SIG-M5 treated with dmso at 0.1 percent for 504 hours (cell line): ENCODE data around the gene LAT.
"Not testable (repeated sequence)": the region's sequence is repeated elsewhere in the genome, so short reads cannot be mapped to it uniquely, and the experiment has no call there.

Experiments used
- DNase-seq: peaks from one replicate; lab custom pipeline; 2025; ENCODE audit not compliant: unreplicated experiment; lab: John Stamatoyannopoulos, UW

LAT gene, protein sequence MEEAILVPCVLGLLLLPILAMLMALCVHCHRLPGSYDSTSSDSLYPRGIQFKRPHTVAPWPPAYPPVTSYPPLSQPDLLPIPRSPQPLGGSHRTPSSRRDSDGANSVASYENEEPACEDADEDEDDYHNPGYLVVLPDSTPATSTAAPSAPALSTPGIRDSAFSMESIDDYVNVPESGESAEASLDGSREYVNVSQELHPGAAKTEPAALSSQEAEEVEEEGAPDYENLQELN

GRCh38 chr16:28984619-28985135, at the start of gene LAT:
Gene LAT, plus strand, starts transcription at chr16:28985052. Its CDS starts 366 bp downstream, at chr16:28985418.
- DNase-seq, result no peak

GRCh38 chr16:28935346-28935745, 49.5 kb upstream of the LAT start:
- no peak for DNase-seq

DNA sequence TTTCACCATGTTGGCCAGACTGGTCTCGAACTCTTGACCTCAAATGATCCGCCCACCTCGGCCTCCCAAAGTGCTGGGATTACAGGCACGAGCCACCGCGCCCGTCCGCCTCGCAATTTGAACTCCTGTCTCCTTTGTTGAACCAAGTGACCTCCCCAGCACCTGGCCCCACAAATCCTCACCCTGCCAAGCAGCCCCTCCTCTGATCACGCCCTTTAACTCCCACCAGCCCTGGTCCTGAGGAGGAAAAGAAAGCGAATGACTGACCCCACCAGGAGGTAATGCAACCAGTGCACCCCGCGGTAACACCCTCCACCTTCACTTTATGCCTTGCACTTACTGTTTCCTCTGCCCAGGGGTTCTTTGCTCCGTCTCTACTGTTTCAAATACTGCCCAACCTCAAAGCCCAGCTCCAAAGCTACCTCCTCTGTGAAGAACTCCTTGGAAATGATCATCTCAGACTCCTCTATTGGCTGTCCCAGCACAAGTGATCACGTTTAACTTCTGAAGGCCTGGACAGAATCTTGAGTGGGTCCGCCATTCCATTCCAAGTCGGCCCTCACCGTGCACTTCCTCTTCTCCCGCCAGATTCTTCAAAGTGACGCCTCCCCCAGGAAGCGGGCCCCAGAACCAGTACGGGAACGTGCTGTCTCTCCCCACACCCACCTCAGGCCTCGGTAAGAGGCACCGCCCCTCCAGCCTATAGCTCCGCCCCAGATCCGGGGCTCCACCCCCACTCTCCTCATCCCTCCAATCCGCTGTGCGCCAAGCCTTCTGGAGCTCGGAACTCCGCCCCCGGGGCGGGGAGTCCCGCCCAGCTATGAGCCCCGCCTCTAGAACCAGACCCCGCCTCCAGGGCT, 48.7 kb upstream of the LAT start:
- peak; percentile 91 for DNase-seq

- DNase-seq, result no peak
These were observed 48.1 kb upstream of the LAT start for GRCh38 chr16:28936784-28937155.

GRCh38 chr16:28937222-28937876, 47.5 kb upstream of the LAT start:
- no peak for DNase-seq

DNA sequence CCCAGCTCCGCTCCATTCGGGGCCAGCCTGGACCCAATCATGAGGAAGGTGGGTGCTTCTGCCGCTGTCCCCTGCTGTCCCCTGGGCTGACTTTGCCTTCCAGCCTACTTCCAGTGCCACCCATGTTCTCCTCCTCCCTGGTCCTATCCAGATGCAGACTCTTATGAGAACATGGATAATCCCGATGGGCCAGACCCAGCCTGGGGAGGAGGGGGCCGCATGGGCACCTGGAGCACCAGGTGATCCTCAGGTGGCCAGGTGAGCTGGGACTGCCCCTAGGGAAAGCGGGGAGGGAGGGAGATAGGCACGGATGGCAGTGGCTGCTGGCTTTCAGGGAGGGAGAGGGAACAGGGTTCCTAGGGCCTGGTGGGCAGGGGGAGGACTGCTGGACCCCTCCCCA, 46.1 kb upstream of the LAT start:
- DNase-seq, result no peak

GRCh38 chr16:28939825-28940224, 45.0 kb upstream of the LAT start:
- DNase-seq, result not testable (repeated sequence)

DNA sequence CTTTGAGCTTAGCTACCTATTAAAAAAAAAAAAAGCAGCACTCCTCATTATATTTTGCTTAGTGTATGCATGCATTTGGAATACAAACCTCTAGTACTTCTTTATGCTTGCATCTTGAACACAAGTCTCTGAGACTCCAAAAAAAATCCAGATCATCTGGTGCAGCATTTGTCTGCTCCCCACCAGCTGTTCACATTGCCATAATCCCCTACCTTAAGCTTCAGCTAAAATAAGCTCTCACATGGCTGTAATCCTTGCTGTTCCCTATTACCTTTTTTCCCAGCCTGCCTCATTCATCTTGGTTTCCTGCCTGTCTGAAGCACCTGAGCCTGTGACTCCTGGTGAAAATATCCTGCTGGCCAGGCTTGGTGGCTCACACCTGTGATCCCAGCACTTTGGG, 41.6 kb upstream of the LAT start:
- no peak for DNase-seq

DNA sequence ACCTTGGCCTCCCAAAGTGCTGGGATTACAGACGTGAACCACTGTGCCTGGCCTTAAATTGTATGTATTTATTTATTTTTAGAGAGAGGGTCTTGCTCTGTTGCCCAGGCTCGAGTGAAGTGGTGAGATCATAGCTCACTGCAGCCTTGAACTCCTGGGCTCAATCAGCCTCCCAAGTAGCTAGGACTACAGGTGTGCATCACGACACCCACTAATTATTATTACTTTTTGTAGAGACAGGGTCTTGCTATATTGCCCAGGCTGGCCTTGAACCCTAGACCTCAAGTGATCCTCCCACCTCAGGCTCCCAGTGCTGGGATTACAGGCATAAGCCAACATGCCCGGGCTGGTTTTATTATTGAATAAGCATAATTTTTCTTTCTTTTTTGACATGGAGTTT, 38.2 kb upstream of the LAT start:
- no peak for DNase-seq

GRCh38 chr16:28950648-28951409, 34.0 kb upstream of the LAT start, which contains the start of gene NFATC2IP:
Gene NFATC2IP, plus strand, starts transcription at chr16:28950937. Its CDS starts 75 bp downstream, at chr16:28951012.
- peak; percentile 99 for DNase-seq

GRCh38 chr16:28951410-28951943, 33.4 kb upstream of the LAT start:
- DNase-seq, result no peak

DNA sequence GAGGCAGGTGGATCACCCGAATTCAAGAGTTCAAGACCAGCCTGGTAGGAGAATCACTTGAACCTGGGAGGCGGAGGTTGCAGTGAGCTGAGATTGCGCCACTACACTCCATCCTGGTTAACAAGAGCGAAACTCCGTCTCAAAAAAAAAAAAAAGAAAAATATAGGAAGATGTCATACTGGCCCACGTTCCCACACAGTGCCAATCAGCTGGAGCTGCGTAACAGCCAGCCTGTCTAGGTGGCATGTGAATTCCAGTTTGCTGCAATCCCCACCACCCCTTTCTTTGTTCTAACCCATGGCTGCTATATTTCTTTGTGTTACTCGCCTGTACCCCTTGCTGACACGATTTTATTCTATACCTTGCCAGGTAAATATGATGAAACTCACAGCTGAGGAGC, 26.6 kb upstream of the LAT start:
- DNase-seq, result no peak

GRCh38 chr16:28958836-28959235, 26.0 kb upstream of the LAT start:
- DNase-seq, result no peak

DNA sequence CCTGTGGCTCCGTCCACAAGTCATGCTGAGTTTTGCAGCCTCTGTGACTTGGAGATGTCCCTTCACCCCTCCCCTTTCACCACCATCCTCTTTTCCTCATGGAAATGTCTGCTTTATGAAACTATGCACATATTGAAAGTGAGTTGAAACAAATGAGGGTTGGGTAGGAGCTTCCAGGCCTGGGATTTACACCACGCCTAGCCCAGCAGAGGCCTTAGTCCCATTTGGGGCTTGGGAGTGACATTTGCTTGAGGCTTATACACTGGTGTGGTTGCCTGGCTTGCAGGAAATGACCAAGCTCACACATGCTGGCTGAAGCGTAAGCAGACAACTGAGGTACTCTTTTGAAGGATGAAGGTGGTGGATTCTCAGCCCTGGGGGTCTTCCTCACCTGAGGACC, 20.8 kb upstream of the LAT start:
- DNase-seq, result no peak

GRCh38 chr16:28964496-28964895, 20.4 kb upstream of the LAT start:
- DNase-seq, result no peak

GRCh38 chr16:28967156-28967555, 17.7 kb upstream of the LAT start:
- no peak for DNase-seq

DNA sequence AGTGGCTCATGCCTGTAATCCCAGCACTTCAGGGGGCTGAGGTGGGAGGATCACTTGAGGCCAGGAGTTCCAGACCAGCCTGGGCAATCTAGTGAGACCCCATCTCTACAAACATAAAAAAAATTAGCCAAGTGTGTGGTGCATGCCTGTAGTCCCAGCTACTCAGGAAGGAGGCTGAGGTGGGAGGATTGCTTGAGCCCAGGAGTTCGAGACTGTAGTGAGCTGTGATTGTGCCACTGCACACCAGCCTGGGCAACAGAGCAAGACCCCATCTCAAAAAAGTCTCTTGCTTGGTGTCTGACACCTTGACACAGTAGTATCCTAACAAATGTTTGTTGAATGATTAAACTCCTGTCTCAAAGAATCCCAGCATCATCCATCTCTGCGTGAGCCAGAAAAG, 15.2 kb upstream of the LAT start:
- not testable (repeated sequence) for DNase-seq

DNA sequence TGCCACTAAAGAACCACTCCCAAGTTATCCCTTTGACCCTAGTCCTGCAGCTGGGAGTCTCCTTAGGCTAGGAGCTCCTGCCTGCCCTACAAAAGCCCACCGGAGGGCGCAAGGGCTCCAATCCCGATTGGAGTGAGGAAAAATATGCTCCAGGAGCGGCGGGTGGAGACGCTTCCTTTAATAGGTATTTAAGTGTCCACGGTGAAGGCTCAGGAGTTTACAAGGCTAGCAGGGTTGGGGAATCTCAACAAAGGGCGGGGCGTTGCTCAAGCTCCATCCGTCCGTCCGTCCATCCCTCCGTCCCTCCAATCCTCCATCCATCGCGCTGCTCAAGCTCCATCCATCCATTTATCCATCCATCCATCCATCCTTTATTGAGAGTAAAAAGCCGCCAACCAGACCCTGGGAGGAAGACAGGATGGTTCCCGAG, 10.8 kb upstream of the LAT start:
- DNase-seq, result peak; percentile 35

- peak; percentile 91 for DNase-seq
These were observed 10.3 kb upstream of the LAT start, which contains the start of gene SPNS1 for GRCh38 chr16:28974437-28975157. Gene SPNS1, plus strand, starts transcription at chr16:28974778. Its CDS starts 374 bp downstream, at chr16:28975152.

DNA sequence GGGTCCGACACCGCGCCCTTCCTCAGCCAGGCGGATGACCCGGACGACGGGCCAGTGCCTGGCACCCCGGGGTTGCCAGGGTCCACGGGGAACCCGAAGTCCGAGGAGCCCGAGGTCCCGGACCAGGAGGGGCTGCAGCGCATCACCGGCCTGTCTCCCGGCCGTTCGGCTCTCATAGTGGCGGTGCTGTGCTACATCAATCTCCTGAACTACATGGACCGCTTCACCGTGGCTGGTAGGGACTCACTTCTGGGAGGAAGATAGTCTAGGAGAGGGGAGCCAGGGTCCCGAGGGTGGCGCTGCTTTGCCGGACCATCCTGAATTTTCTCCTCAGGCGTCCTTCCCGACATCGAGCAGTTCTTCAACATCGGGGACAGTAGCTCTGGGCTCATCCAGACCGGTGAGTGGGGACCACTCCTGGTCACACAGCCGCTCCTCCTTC, 9.7 kb upstream of the LAT start:
- no peak for DNase-seq
